HG03558 (cell line): Measurements from ENCODE around the gene CHAT.

Experiments
- ATAC-seq: cut with Tn5 transposase; IDR thresholded peaks from one replicate; pipeline ENCODE4 v1.9.1; 2021; ENCODE audit warnings: moderate number of reproducible peaks; ENCODE audit not compliant: unreplicated experiment; ENCODE audit errors: extremely low read depth

Gene CHAT

GRCh38 chr10:49613882-49614241, at the start of gene CHAT:
Gene CHAT (plus strand): TSS chr10:49614037. CDS start chr10:49614190, 153 bp downstream.
- ATAC-seq, result no peak

GRCh38 chr10:49564461-49565009, 49.3 kb upstream of the CHAT start:
- no peak for ATAC-seq

GRCh38 chr10:49567810-49568209, 46.0 kb upstream of the CHAT start:
- ATAC-seq, result no peak

GRCh38 chr10:49568235-49568634, 45.6 kb upstream of the CHAT start:
- peak; percentile 68 for ATAC-seq

GRCh38 chr10:49569031-49569631, 44.7 kb upstream of the CHAT start:
- no peak for ATAC-seq

GRCh38 chr10:49571388-49571787, 42.4 kb upstream of the CHAT start:
- no peak for ATAC-seq

GRCh38 chr10:49572594-49573114, 41.2 kb upstream of the CHAT start:
- ATAC-seq, result no peak

- ATAC-seq, result no peak
Measured at GRCh38 chr10:49575489-49576072, 38.3 kb upstream of the CHAT start.

- ATAC-seq, result no peak
Measured at GRCh38 chr10:49577182-49577925, 36.5 kb upstream of the CHAT start.

- no peak for ATAC-seq
Measured at GRCh38 chr10:49578392-49578791, 35.4 kb upstream of the CHAT start.

GRCh38 chr10:49579621-49580020, 34.2 kb upstream of the CHAT start:
- ATAC-seq, result no peak

GRCh38 chr10:49585387-49585786, 28.4 kb upstream of the CHAT start:
- no peak for ATAC-seq

- ATAC-seq, result no peak
Measured at GRCh38 chr10:49587981-49588380, 25.9 kb upstream of the CHAT start.

- ATAC-seq, result no peak
Measured at GRCh38 chr10:49592726-49593563, 20.9 kb upstream of the CHAT start.

GRCh38 chr10:49593564-49593875, 20.3 kb upstream of the CHAT start:
- no peak for ATAC-seq

- ATAC-seq, result no peak
Measured at GRCh38 chr10:49593998-49594397, 19.8 kb upstream of the CHAT start.

GRCh38 chr10:49594594-49594993, 19.2 kb upstream of the CHAT start:
- no peak for ATAC-seq

GRCh38 chr10:49595003-49595712, 18.7 kb upstream of the CHAT start:
- no peak for ATAC-seq

- no peak for ATAC-seq
Measured at GRCh38 chr10:49595713-49596492, 17.9 kb upstream of the CHAT start.
